ENCODE measurements around the gene SLC12A7.

SLC12A7 gene

GRCh38 chr5:1050423-1051365 is 61.2 kb downstream of the SLC12A7 start:
- no peak for DNase-seq (ENCODE audit: low spot score)

GRCh38 chr5:1048861-1049838 is 62.7 kb downstream of the SLC12A7 start:
- DNase-seq (ENCODE audit: low spot score) = no peak

DNA sequence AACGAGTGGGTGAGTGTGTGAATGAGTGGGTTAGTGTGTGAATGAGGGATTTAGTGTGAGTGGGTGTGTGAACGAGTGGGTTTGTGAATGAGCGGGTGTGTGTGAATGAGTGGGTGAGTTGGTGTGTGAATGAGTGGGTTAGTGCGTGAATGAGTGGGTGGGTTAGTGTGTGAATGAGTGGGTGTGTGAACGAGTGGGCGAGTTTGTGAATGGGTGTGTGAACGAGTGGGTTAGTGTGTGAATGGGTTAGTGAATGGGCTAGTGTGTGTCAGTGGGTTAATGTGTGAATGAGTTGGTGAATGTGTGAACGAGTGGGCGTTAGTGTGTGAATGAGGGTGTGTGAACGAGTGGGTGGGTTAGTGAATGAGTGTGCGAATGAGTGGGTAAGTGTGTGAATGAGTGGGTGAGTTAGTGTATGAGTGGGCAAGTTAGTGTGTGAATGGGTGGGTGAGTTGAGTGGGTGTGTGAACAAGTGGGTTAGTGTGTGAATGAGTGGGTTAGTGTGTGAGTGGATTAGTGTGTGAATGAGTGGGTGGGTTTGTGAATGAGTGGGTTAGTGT is 63.6 kb downstream of the SLC12A7 start:
- DNase-seq (ENCODE audit: low spot score) = no peak

- DNase-seq (ENCODE audit: low spot score) = no peak
These were observed 64.4 kb downstream of the SLC12A7 start for GRCh38 chr5:1047332-1047965.

DNA sequence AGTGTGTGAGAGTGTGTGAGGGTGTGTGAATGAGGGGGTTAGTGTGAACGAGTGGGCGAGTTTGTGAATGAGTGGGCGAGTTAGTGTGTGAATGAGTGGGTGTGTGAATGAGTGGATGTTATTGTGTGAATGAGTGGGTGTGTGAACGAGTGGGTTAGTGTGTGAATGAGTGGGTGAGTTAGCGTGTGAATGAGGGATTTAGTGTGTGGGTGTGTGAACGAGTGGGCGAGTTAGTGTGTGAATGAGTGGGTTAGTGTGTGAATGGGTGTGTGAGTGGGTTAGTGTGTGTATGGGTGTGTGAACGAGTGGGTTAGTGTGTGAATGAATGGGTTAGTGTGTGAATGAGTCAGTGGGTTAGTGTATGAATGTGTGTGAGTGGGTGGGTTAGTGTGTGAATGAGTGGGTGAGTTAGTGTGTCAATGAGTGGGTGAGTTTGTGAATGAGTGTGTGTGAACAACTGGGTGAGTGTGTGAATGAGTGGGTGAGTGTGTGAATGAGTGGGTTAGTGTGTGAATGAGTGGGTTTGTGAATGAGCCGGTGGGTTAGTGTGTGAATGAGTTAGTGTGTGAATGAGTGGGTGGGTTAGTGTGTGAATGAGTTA is 65.8 kb downstream of the SLC12A7 start:
- DNase-seq (ENCODE audit: low spot score) = no peak

DNA sequence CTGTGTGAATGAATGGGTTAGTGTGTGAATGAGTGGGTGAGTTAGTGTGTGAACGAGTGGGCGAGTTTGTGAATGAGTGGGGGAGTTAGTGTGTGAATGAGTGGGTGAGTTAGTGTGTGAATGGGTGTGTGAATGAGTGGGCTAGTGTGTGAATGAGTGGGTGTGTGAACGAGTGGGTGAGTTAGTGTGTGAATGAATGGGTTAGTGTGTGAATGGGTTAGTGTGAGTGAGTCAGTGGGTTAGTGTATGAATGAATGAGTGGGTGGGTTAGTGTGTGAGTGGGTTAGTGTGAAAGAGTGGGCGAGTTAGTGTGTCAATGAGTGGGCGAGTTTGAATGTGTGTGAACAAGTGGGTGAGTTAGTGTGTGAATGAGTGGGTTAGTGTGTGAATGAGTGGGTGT is 67.7 kb downstream of the SLC12A7 start:
- DNase-seq (ENCODE audit: low spot score) = no peak

GRCh38 chr5:1043327-1043726 is 68.5 kb downstream of the SLC12A7 start:
- no peak for DNase-seq (ENCODE audit: low spot score)

DNA sequence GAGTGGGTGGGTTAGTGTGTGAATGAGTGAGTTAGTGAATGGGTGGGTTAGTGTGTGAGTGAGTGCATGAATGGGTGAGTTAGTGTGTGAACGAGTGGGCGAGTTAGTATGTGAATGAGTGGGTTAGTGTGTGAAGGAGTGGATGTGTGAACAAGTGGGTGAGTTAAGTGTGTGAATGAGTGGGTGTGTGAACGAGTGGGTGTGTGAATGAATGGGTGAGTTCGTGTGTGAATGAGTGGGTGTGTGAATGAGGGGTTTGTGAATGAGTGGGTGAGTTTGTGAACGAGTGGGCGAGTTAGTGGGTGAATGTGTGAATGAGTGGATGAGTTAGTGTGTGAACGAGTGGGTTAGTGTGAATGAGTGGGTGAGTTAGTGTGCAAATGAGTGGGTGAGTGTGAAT is 69.2 kb downstream of the SLC12A7 start:
- no peak for DNase-seq (ENCODE audit: low spot score)

DNA sequence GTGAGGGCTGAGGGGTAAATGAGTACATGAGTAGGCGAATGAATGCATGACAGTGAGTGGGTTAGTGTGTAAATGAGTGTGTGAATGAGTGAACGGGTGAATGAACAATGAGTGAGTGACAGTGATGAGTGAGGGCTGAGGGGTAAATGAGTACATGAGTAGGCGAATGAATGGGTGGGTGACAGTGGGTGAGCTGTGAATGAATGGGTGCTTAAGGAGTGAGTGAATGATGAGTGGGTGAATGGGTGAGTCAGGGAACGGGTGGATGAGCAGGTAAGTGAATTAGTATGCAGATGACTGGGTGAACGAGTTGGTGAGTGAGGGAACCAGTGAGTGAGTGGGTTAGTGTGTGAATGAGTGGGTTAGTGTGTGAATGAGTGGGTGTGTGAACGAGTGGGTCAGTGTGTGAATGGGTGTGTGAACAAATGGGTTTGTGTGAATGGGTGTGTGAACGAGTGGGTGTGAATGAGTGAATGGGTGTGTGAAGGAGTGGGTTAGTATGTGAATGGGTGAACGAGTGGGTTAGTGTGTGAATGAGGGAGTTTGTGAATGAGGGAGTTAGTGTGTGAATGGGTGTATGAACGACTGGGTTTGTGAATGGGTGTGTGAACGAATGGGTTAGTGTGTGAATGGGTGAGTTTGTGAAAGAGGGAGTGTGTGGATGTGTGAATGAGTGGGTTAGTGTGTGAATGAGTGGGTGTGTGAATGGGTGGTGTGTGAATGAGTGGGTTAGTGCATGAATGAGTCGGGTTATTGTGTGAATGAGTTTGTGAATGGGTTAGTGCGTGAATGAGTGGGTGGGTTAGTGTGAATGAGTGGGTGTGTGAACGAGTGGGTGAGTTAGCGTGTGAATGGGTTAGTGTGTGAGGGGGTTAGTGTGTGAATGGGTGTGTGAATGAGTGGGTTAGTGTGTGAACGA is 70.4 kb downstream of the SLC12A7 start:
- no peak for DNase-seq (ENCODE audit: low spot score)

- no peak for DNase-seq (ENCODE audit: low spot score)
These were observed 71.3 kb downstream of the SLC12A7 start for GRCh38 chr5:1040571-1040970.

- no peak for DNase-seq (ENCODE audit: low spot score)
These were observed 72.1 kb downstream of the SLC12A7 start for GRCh38 chr5:1039706-1040260.

GRCh38 chr5:1039210-1039548 is 72.7 kb downstream of the SLC12A7 start:
- DNase-seq (ENCODE audit: low spot score) = no peak

GRCh38 chr5:1038417-1039209 is 73.2 kb downstream of the SLC12A7 start:
- DNase-seq (ENCODE audit: low spot score) = no peak

DNA sequence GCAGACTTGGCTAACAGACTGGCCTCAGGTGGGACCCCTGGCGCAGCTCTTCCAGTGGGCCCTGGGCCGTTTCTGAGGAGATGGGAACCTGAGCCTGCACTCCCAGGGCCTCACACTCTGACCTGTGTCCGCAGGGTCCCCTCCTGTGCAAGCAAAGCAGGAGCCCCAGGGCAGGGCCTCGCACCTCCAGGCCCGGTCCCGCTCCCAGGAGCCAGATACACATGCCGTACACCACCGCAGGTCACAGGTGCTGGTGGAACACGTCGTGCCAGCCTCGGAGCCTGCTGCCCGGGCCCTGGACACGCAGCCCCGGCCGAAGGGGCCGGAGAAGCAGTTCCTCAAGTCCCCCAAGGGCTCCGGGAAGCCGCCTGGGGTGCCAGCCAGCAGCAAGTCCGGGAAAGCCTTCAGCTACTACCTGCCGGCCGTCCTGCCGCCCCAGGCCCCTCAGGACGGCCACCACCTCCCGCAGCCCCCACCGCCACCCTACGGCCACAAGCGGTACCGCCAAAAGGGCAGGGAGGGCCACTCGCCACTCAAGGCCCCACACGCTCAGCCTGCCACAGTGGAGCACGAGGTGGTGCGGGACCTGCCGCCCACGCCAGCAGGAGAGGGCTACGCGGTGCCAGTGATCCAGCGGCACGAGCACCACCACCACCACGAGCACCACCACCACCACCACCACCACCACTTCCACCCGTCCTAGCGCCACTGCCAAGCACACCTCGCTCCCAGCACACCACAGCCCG is 74.0 kb downstream of the SLC12A7 start:
- no peak for DNase-seq (ENCODE audit: low spot score)

GRCh38 chr5:1037123-1037670 is 74.7 kb downstream of the SLC12A7 start:
- no peak for DNase-seq (ENCODE audit: low spot score)

- no peak for DNase-seq (ENCODE audit: low spot score)
These were observed 75.2 kb downstream of the SLC12A7 start for GRCh38 chr5:1036504-1037122.
